ENCODE measurements around the gene NPAS2. TPM values are rescaled to one million over a fixed set of nuclear protein-coding genes. Genes with fewer than 3 reads are reported as not detected.

The NPAS2 gene
- polyA plus RNA-seq, 1 donor (not counting 4 experiments of a cell fraction or from before 2014, with no cell fraction given) = 17.7 TPM

DNA sequence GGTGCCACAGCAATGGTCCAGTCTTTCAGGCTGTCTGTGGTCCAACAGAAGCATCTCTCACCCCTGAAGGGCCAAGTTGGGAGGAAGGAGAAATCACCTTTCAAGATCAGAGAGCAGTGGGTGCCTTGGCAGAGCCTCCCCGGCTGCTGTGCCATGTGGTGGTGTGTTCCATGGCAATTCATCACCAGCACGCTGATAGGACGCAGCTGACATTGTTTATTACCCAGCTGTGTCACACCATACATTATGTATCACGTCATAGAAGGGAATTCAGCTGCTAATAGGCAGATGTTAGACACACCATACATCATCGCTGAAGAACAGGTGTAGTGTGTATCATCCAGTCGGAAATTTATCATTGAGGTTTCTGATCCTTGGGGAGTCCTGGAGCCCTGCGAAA is 152.5 kb downstream of the NPAS2 start:
- Histone ChIP-seq H3K4me1 (ENCODE audit: control insufficient read depth, extremely low read depth, insufficient read depth, low read length) (no peaks in the 10 kb centered on the region), H3K4me3 (ENCODE audit: control insufficient read depth in 2 of 3, extremely low read depth in 1 of 3, insufficient read depth in 2 of 3, low read depth in 1 of 3, low read length in 3 of 3) (no peak overlapping the region), H3K79me2 (ENCODE audit: control insufficient read depth, insufficient read depth, low read length) (no peaks in the 10 kb centered on the region), H3K27ac (ENCODE audit: control insufficient read depth, insufficient read depth, low read length) (no peak overlapping the region), H3K4me2 (ENCODE audit: control insufficient read depth, extremely low read depth, insufficient read depth, low read depth, low read length) (no peak overlapping the region), H3K36me3 (ENCODE audit: control insufficient read depth in 2 of 2, extremely low read depth in 1 of 2, insufficient read depth in 2 of 2, low read length in 2 of 2) (peaks cover 15 to 53% of the 10 kb centered on the region in 2 experiments), H3K9ac (ENCODE audit: control insufficient read depth, extremely low read depth, insufficient read depth, low read length) (no peak overlapping the region), H4K20me1 (ENCODE audit: control insufficient read depth, extremely low read depth, insufficient read depth, low read length) (no peaks in the 10 kb centered on the region), H2AFZ (ENCODE audit: control insufficient read depth, low read length) (no peak overlapping the region), H3K9me1 (ENCODE audit: control insufficient read depth, extremely low read depth, insufficient read depth, low read length) (no peaks in the 10 kb centered on the region), H3K27me3 (ENCODE audit: control insufficient read depth, extremely low read depth, insufficient read depth, low read length) (no peaks in the 10 kb centered on the region), H3K9me3 (ENCODE audit: control insufficient read depth, low read depth, low read length) (no peaks in the 10 kb centered on the region)
- no peak for TF ChIP-seq EZH2 (IDR thresholded peaks at IDR 0.05; ENCODE audit: low read length)
- TF ChIP-seq, protein P1, sequence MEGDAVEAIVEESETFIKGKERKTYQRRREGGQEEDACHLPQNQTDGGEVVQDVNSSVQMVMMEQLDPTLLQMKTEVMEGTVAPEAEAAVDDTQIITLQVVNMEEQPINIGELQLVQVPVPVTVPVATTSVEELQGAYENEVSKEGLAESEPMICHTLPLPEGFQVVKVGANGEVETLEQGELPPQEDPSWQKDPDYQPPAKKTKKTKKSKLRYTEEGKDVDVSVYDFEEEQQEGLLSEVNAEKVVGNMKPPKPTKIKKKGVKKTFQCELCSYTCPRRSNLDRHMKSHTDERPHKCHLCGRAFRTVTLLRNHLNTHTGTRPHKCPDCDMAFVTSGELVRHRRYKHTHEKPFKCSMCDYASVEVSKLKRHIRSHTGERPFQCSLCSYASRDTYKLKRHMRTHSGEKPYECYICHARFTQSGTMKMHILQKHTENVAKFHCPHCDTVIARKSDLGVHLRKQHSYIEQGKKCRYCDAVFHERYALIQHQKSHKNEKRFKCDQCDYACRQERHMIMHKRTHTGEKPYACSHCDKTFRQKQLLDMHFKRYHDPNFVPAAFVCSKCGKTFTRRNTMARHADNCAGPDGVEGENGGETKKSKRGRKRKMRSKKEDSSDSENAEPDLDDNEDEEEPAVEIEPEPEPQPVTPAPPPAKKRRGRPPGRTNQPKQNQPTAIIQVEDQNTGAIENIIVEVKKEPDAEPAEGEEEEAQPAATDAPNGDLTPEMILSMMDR (optimal IDR thresholded peaks at IDR 0.05 in 1 of 3, IDR thresholded peaks at IDR 0.05 in 1 of 3, conservative IDR thresholded peaks at IDR 0.05 in 1 of 3; ENCODE audit: extremely low read depth in 1 of 3, insufficient read depth in 2 of 3, low read length in 3 of 3) = no peak
- dilution Hi-C loops (cut with MboI; ENCODE audit: extremely low pct_ligation_motif_present, low sequenced_read_pairs) = no loop called here
- DNase-seq (ENCODE audit: low read depth, low spot score) (no peak), FAIRE-seq (no peak)

GRCh38 chr2:100974712-100975520 is 155.0 kb downstream of the NPAS2 start:
- Histone ChIP-seq H3K9ac (ENCODE audit: control insufficient read depth, extremely low read depth, insufficient read depth, low read length) (no peak overlapping the region), H3K79me2 (ENCODE audit: control insufficient read depth, insufficient read depth, low read length) (no peaks in the 10 kb centered on the region), H2AFZ (ENCODE audit: control insufficient read depth, low read length) (no peak overlapping the region), H3K36me3 (ENCODE audit: control insufficient read depth in 2 of 2, extremely low read depth in 1 of 2, insufficient read depth in 2 of 2, low read length in 2 of 2) (peaks cover 10 to 51% of the 10 kb centered on the region in 2 experiments), H3K9me3 (ENCODE audit: control insufficient read depth, low read depth, low read length) (no peaks in the 10 kb centered on the region), H3K27me3 (ENCODE audit: control insufficient read depth, extremely low read depth, insufficient read depth, low read length) (no peaks in the 10 kb centered on the region), H3K4me3 (ENCODE audit: control insufficient read depth in 2 of 3, extremely low read depth in 1 of 3, insufficient read depth in 2 of 3, low read depth in 1 of 3, low read length in 3 of 3) (no peak overlapping the region), H3K9me1 (ENCODE audit: control insufficient read depth, extremely low read depth, insufficient read depth, low read length) (no peaks in the 10 kb centered on the region), H3K4me2 (ENCODE audit: control insufficient read depth, extremely low read depth, insufficient read depth, low read depth, low read length) (no peak overlapping the region), H3K27ac (ENCODE audit: control insufficient read depth, insufficient read depth, low read length) (no peak overlapping the region), H3K4me1 (ENCODE audit: control insufficient read depth, extremely low read depth, insufficient read depth, low read length) (no peaks in the 10 kb centered on the region), H4K20me1 (ENCODE audit: control insufficient read depth, extremely low read depth, insufficient read depth, low read length) (no peaks in the 10 kb centered on the region)
- TF ChIP-seq, protein P1 (optimal IDR thresholded peaks at IDR 0.05 in 1 of 3, IDR thresholded peaks at IDR 0.05 in 1 of 3, conservative IDR thresholded peaks at IDR 0.05 in 1 of 3; ENCODE audit: extremely low read depth in 1 of 3, insufficient read depth in 2 of 3, low read length in 3 of 3) = no peak
- no peak for TF ChIP-seq EZH2 (IDR thresholded peaks at IDR 0.05; ENCODE audit: low read length)
- FAIRE-seq (no peak), DNase-seq (ENCODE audit: low read depth, low spot score) (no peak)
- dilution Hi-C loops (cut with MboI; ENCODE audit: extremely low pct_ligation_motif_present, low sequenced_read_pairs) = no loop called here

Measured in keratinocyte (primary cell).